GM23248 (cell line): Measurements from ENCODE around the gene WNT5B.

Experiments
- EZH2 ChIP-seq: fragments of 200-600 bp; sonication (generic); IDR thresholded peaks from 2 replicates; pipeline ENCODE4 v1.6.1; 2018; ENCODE audit warnings: antibody characterized with exemption, mild to moderate bottlenecking; ENCODE audit not compliant: insufficient read depth, poor library complexity, severe bottlenecking
- EZH2phosphoT487 ChIP-seq: fragments of 200-600 bp; sonication (generic); IDR thresholded peaks from 2 replicates; pipeline ENCODE4 v1.6.1; 2018; ENCODE audit warnings: antibody characterized with exemption, moderate library complexity, mild to moderate bottlenecking, low read depth; ENCODE audit not compliant: insufficient read depth

GRCh38 chr12:1592444-1593173 lies 36.4 kb upstream of the WNT5B start:
- TF ChIP-seq EZH2, result no peak
- no peak for TF ChIP-seq EZH2phosphoT487
